Cortex of kidney (tissue), 1 donor: ENCODE results near the gene FMO5.
"Not testable (repeated sequence)": the region's sequence is repeated elsewhere in the genome, so short reads cannot be mapped to it uniquely, and the experiment has no call there.

Experiments
- DNase-seq: peaks from one replicate; lab custom pipeline; 2025; lab: John Stamatoyannopoulos, UW

FMO5 gene

DNA sequence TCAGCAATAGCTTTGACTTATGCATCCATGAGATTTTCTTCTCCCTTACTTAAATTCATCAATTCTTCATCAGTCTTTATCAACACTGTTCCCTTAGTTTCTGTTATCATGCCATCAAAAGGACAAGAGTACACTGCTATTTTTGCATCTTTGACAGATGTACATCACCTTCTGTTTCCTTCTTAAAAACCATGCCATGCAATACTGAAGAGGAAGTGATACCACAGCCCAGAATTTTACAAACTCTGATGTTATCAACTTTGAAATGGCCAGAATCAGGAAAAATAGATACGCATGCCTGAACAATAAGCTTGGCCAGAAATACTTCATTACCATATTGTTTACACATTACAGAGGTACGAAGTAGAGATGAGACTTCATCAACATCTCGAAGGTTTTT is 21.1 kb downstream of the FMO5 start:
- no peak for DNase-seq

DNA sequence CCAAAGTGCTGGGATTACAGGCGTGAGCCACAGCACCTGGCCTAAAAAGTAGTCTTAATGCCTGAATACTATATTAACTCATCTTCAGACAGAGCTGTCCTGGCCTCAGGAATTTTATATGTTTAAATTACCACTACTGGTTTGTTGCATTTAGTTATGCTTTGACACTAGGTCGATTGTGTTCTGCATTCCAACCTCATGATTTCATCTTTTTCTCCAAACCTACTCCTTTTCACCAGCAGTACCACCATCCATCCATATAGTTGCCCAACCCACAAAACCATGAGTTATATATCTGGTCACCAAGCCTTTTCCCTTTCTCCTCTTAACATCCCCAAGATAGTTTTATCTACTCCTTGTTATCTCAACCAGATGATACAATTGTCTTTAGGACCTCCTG is 22.6 kb downstream of the FMO5 start:
- DNase-seq, result no peak

DNA sequence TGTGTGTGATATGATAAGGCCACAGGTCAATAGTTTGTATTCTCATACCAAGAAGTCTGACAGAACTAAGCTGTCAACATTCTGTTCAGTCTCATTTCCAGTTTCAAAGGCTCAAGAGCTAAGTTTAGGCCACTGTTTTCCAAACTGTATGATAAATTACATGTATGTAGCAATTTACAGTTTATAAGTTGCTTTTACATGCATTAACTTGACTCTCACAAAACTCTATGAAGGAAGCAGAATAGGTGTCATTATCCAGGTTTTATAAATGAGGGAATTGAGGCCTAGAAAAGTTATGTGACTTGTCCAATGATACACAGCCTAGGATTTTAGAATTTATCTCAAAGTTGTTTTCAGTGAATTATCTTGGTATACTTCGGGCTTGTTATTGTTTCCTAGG is 23.4 kb downstream of the FMO5 start:
- DNase-seq, result no peak

DNA sequence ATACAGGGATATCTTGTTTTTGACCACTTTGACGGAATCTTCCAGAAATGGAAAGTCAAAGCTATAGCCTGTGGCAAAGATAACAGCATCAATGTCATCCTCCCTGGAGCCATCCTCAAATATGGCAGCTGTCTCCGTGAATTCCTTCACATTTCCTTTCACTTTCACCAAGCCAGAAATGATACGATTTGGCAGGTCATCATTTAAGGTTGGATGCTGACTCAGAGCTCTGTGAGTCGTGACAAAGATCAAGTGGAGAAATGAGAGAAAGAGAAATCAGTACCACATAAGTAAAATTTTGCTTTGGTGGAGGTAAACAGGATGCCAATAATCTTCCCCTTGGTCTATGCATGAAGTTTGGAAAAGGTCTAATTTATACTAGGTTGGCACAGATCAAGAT is 23.9 kb downstream of the FMO5 start:
- no peak for DNase-seq

DNA sequence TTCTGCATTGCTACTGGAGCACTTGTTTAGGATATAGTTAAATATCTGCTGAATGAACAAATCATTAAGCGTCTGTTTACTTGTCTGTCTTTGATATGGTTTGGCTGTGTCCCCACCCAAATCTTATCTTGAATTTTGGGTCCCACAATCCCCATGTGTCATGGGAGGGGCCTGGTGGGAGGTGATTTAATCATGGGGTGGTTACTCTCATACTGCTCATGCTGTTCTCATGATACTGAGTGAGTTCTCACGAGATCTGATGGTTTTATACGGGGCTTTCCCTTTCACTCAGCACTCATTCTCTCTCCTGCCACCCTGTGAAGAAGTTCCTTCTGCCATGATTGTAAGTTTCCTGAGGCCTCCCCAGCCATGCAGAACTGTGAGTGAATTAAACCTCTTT is 27.8 kb downstream of the FMO5 start:
- not testable (repeated sequence) for DNase-seq

DNA sequence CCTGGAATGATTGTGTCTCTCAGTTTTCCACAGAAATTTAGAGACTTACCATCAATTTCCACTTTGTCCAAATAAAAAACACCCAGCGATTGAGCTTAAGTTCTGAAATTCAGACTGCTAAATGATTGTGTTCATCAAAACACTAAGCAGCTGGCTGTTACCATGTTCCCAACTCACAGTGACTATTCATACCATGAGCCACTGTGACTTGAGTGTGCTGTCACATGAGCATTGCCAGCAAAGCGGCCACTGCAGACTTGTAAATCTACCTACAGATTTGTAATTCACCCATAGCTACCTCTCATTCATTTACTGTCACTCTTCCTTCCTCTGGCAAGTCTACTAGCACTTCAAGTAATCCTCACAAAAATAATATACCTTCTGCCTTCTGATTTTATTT is 35.6 kb downstream of the FMO5 start:
- DNase-seq, result no peak

DNA sequence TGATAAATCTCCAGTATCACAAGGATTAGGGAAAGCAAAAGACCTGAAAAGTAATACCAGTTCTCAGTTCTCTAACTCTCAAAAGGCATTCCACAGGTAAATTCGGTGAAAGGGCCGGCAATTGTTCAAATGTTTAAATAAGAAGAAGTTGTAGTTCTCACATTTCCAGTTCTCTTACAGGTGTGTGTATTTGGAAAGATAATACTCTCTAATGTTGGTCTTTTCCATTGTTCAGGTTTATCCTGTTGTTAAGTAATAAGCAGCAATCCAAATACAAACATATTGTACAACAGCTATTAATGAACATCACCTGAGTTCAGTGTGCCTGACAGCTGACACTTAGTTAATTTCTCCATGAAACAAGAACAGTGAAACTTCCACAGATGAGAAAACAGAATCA is 39.7 kb downstream of the FMO5 start:
- no peak for DNase-seq

DNA sequence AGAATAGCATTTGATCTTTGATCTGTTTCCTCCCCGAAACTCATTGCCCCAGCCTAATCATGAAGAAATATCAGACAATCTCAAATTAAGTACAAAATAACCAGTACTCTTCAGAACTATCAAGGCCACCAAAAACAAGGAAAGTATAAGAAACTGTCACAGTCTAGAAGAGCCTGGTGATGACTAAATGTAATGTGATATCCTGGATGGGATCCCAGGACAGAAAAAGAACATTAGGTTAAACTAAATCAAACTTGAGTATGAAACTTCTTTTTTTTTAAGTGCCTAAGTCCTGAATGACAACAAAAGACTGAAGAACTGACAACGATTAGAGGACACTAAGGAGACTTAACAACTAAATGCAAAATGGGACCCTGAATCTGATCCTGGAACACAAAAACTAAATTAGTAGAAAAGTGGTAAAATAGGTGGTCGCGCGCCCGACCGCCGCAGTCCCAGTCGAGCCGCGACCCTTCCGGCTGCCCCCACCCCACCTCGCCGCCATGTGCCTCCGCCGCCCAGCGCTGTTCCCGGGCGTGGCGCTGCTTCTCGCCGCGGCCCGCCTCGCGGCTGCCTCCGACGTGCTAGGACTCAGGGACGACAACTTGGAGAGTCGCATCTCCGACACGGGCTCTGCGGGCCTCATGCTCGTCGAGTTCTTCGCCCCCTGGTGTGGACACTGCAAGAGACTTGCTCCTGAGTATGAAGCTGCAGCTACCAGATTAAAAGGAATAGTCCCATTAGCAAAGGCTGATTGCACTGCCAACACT is 47.3 kb downstream of the FMO5 start:
- DNase-seq, result no peak

DNA sequence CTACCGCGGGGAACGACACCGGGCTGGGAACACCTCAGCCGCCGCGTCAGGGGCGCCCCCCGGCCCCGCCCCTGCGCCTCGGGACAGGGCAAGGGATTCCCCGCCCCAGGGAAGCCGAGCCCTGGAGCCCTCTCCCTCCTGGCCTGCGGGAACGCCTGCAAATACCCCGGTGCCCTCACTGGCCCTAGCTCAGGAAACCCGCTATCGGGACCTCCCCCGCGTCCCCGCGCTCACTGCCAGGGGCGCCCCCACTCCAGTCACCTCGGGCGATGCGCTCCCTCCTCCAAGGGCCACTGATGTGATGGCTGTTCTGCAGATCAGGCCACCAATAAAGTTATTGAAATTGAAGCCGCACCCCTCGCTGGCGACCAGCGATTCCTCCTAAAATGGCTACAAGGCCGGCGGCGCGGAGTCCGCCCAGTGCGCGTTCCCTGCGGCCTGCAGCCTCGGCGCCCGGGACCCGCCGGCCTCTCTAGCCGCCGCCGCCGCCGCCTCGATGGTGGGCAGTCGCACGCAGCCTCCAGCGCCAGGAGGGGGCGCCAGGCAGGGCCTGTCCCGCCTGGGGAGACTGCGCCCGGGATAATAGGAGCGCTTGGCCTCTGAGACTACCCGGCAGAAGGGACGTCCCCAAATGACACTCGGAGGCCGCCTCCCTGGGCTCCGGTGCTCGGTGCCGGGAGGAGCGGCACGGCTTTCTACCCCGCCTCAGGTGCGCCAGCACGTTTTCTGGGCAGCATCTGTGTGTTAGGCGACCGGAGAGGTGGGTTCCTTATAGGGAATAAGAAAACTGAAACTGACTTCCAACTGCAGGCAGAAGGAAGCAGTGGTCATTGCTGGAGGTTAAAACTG is 52.7 kb downstream of the FMO5 start, which contains the start of gene PRKAB2:
PRKAB2 (minus strand) TSS at position 303 of the 849 bp plus-strand sequence. CDS start 326 bp downstream, outside the sequence.
- peak; percentile 77 for DNase-seq

DNA sequence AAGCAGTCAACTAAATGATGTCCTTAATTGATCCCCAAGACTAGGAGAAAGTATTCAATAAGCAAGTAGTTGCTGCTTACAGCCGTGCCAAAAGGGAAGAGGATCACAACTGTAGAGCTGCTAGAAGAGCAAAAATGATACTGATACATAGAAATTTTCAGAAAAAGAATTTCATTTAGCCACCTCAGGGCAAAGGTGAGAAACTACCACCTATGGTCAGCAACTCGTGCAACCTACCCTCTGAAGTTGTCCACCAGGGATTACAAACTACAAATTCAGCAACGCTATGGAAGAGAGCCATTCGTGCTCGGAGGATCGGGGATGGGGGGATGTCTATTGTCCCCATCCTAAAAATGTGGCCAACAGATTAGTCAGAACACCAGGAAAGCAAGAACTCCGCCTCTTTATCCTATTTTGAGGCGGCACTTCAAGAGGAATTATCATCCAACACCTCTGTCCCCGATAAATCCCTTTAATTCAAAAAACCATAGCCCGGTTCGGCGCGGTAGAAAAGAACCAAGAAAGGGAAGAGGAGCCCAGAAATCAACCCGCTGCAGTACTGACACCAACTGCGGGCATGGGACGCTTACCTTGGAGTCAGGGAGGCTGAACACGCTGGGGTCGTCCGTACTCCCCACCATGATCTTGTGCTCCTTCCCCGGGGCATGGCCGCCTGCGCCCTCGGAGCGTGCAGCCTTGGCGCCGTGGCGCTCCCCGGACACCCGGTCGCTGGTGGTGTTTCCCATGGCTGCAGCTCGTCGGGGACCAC is 53.6 kb downstream of the FMO5 start:
- no peak for DNase-seq

DNA sequence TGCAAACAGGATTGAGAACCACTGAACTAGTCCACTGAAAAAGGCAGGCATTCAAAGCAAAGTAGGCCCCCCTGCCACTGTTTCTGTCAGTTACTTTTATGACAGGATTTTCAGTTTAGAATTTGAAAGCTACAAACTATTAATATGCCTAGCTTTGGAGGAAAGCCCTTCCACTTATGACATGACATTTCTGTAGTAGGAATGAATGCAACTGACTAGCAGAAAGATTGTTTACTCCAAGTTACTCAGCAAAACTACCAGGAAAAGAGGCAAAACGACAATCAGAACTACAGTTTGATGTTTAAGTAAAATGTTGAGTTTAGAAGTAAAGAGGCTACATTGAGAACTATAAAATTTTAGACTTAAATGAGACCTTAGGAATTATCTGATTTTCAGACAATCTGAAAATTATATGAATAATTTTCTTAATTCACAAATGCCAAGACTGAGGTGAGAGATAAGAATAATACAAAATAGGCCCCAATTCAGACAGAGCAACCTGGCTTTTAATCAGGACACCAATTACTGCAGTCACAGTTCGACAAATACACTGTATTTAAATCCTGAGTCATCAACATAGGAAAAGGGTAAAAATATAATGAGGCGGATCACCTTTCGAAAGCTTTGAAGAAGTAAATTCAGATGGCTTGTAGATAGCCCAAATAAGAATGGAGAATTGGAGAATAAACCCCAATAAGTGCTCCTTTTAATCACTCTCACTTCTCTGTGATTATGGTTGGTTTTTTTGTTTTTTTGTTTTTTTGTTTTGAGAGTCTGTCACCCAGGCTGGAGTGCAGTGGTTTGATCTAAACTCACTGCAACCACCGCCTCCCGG is 55.1 kb downstream of the FMO5 start:
- DNase-seq, result no peak

DNA sequence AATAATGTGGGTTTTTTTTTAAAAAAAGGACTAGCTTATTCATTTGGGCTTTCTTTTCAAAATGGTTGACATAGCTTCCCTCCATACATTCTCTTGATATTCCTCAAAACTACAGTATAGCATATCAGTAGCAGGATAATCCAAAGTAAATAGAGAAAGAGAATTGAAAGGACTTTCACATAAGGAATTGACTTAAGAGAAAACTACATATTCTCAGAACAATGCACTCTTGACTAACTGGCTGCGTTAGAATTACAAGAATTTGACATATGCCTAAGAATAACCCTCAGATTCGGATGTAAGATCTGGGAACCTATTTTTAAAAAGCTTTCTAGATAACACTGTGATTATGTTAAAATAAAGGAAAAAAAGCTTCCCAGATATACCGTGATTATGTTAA is 56.0 kb downstream of the FMO5 start:
- no peak for DNase-seq

DNA sequence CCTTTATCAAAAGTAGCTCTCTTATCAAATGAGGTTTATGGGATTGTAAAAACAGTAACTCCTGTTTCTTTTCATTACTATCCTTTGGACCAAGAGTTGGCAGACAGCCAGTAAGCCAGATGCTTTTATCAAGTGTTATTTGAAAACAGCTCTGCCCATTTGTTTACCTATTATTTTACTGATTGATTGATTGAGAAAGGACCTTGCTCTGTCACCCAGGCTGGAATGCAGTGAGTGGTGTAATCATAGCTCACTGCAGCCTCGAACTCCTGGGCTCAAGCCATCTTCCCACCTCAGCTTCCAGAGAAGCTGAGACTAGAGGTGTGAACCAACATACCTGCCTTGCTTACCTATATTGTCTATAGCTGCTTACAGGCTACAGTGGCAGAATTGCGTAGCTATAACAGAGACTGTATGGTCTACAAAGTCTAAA is 56.5 kb downstream of the FMO5 start:
- no peak for DNase-seq

DNA sequence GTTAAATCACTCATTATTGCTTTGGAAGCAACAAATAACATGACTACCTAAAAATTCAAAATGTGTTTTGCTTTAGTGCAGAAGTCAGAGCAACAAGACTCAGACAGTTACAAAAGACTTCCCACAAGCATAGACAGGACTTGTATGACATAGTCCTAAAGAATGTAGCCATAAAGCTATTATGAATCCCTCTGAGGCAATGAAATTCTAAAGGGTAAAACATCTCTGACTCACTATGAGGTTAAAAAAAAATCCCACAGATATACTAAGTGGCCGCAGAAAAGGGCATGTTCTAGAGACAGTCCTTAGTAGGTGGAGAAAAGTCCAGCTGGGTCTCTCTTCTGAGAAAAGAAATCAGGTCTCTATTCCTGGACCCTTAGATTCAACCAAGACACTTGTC is 57.8 kb downstream of the FMO5 start:
- no peak for DNase-seq

DNA sequence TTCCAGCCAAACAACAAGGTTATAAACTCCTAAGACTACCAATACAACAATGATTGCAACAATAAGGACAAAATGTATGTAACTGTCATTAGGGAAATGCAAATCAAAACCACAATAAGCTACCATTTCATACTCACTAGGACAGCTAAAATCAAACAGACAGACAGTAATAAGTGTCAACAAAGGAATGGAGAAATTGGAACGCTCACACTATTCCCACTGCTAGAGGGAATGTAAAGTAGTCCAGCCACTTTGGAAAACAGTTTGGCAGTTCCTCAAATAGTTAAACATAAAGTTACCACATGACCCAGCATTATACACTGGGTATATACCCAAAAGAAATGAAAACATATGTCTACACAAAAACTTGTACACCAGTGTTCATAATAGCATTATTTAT is 62.1 kb downstream of the FMO5 start:
- no peak for DNase-seq

DNA sequence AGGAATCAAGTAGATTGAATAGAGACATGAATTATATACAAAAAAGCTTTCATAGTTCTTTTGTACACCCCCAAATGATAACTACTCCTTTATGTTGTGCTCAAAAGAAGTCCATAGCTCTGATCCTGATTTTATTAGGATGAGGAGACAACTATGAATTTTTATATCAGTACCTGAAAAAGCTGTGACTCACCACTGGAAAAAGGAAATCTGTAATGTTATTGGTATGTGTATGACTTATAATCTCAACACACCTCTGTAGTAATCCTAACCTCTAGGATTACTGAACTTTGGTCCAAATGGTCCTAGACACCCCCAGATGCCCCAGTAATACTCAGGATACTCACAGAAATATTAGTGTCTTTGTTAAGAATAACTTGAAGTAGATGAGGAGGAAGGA is 63.0 kb downstream of the FMO5 start:
- DNase-seq, result no peak

DNA sequence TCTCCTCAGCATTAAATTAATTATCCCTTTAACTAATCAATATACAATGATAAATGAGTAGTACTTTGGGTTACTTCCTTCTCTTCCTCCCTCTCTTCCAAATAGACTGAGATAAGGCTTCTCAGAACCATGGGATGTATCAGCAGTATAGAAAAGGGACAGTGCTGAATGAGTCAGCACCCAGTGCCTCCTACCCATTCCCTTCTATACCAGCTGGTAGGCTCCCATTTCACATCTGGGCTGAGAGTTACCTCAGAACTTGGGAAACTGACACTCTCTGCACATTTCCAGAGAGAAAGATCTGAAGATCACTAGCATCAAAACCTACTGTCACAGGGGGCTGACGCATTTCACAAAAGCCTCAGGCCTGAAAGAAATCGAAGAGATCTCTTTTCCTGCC is 68.0 kb downstream of the FMO5 start:
- not testable (repeated sequence) for DNase-seq

DNA sequence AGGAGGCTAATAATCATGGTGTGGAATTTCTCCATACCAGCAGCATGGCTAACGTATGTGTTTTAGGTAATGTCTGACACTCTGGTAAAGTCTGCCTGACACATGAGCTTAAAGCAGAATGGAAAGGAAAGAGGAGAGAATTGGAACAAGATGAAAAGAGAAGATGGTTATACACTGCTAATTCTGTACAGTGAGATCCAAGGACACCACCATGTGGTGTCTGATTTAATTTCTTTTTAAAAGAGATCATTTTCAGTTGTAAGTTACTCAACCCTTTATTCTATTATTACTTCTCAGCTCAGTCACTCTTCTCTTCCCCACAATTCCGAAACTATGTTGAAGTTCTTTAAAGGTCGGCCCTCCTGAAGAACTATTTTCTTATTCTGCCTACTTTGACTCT is 68.5 kb downstream of the FMO5 start:
- no peak for DNase-seq

DNA sequence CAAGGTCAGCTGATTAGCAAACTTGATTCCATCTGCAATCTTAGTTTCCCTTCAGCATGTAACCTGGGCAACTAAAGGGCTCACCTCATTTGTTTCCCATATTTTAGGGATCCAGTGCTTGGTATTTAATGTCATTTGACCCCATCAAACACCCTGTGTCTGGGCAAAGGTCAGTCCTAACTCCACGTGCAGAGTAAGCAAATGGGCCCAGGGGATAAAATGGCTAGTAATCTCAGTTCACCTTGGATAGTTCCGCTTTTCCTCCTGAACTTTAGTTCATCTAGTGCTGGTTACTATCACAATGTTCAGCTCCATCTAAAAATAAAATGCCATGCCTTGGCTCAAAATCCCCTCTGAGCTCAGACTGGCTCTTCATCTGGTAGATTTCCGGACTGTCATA is 72.4 kb downstream of the FMO5 start:
- no peak for DNase-seq

DNA sequence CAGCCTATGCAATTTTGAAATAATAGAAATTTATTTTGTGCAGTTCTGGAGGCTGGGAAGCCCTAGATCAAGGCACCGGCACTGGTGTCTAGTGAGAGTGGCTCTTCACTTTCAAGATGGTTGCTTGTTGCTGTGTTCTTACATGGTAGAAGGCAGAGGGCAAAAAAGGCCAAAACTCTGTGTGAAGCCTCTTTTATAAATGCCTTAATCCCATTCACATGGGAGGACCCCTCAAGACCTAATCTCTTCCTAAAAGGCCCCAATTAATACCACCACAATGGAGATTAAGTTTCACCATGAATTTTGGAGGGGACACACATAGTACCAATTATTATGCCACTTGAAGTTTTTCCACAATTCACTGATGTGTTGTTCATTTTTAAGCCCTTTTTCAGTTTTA is 73.9 kb downstream of the FMO5 start:
- no peak for DNase-seq

DNA sequence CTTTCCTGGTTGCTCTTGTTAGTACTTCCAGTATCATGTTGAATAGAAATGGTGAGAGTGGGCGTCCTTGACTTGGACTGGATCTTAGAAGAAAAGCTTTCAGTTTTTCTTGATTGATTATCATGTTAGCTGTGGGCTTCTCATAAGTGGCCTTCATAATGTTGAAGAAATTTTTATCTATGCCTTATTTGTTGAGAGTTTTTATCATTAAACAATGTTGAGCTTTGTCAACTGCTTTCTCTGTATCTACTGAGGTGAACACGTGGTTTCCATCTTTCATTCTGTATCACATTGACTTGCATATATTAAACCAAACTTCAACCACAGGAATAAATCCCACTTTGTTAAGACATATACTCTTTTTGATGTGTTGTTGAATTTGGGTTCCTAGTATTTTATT is 82.3 kb downstream of the FMO5 start:
- DNase-seq, result no peak
